ENCODE measurements around the gene PARD3. TPM values are rescaled to one million over a fixed set of nuclear protein-coding genes. Genes with fewer than 3 reads are reported as not detected.

Gene PARD3
- total RNA-seq, 1 donor from 2014 or later, result 76.4 TPM

GRCh38 chr10:34590793-34591192, 224.3 kb downstream of the PARD3 start:
- no peaks in the 10 kb centered on the region for H3K27me3 ChIP-seq (ENCODE audit: control insufficient read depth, insufficient read depth, low read length)
- no peak for DNase-seq (ENCODE audit: low read depth)
- no peaks in the 10 kb centered on the region for H3K36me3 ChIP-seq (ENCODE audit: control insufficient read depth, insufficient read depth, low read length)
- H3K4me3 ChIP-seq (ENCODE audit: low read depth, low read length), result no peak overlapping the region
- TF ChIP-seq CTCF (IDR thresholded peaks at IDR 0.05; ENCODE audit: insufficient read depth, low read length, poor library complexity, severe bottlenecking), result no peak

GRCh38 chr10:34589275-34589674, 225.8 kb downstream of the PARD3 start:
- DNase-seq (ENCODE audit: low read depth), result no peak
- Histone ChIP-seq H3K36me3 (ENCODE audit: control insufficient read depth, insufficient read depth, low read length) (no peaks in the 10 kb centered on the region), H3K27me3 (ENCODE audit: control insufficient read depth, insufficient read depth, low read length) (no peaks in the 10 kb centered on the region), H3K4me3 (ENCODE audit: low read depth, low read length) (no peak overlapping the region)
- TF ChIP-seq CTCF (IDR thresholded peaks at IDR 0.05; ENCODE audit: insufficient read depth, low read length, poor library complexity, severe bottlenecking), result no peak

GRCh38 chr10:34587680-34588019, 227.4 kb downstream of the PARD3 start:
- no peaks in the 10 kb centered on the region for H3K27me3 ChIP-seq (ENCODE audit: control insufficient read depth, insufficient read depth, low read length)
- TF ChIP-seq CTCF (IDR thresholded peaks at IDR 0.05; ENCODE audit: insufficient read depth, low read length, poor library complexity, severe bottlenecking), result no peak
- H3K36me3 ChIP-seq (ENCODE audit: control insufficient read depth, insufficient read depth, low read length), result no peaks in the 10 kb centered on the region
- no peak for DNase-seq (ENCODE audit: low read depth)
- no peak overlapping the region for H3K4me3 ChIP-seq (ENCODE audit: low read depth, low read length)

GRCh38 chr10:34587002-34587679, 228.0 kb downstream of the PARD3 start:
- Histone ChIP-seq H3K36me3 (ENCODE audit: control insufficient read depth, insufficient read depth, low read length) (no peaks in the 10 kb centered on the region), H3K4me3 (ENCODE audit: low read depth, low read length) (no peak overlapping the region), H3K27me3 (ENCODE audit: control insufficient read depth, insufficient read depth, low read length) (no peaks in the 10 kb centered on the region)
- no peak for DNase-seq (ENCODE audit: low read depth)
- TF ChIP-seq CTCF (IDR thresholded peaks at IDR 0.05; ENCODE audit: insufficient read depth, low read length, poor library complexity, severe bottlenecking), result no peak

GRCh38 chr10:34585422-34586112, 229.5 kb downstream of the PARD3 start:
- no peak overlapping the region for H3K4me3 ChIP-seq (ENCODE audit: low read depth, low read length)
- H3K36me3 ChIP-seq (ENCODE audit: control insufficient read depth, insufficient read depth, low read length), result no peaks in the 10 kb centered on the region
- no peaks in the 10 kb centered on the region for H3K27me3 ChIP-seq (ENCODE audit: control insufficient read depth, insufficient read depth, low read length)
- no peak for TF ChIP-seq CTCF (IDR thresholded peaks at IDR 0.05; ENCODE audit: insufficient read depth, low read length, poor library complexity, severe bottlenecking)
- DNase-seq (ENCODE audit: low read depth), result no peak

GRCh38 chr10:34584164-34584563, 230.9 kb downstream of the PARD3 start:
- DNase-seq (ENCODE audit: low read depth), result no peak
- no peak for TF ChIP-seq CTCF (IDR thresholded peaks at IDR 0.05; ENCODE audit: insufficient read depth, low read length, poor library complexity, severe bottlenecking)
- no peaks in the 10 kb centered on the region for H3K27me3 ChIP-seq (ENCODE audit: control insufficient read depth, insufficient read depth, low read length)
- no peak overlapping the region for H3K4me3 ChIP-seq (ENCODE audit: low read depth, low read length)
- H3K36me3 ChIP-seq (ENCODE audit: control insufficient read depth, insufficient read depth, low read length), result no peaks in the 10 kb centered on the region

Measured in kidney epithelial cell (primary cell).